HG02981 (cell line): Measurements from ENCODE around the gene AMPD2.
"Not testable (repeated sequence)": the region's sequence is repeated elsewhere in the genome, so short reads cannot be mapped to it uniquely, and the experiment has no call there.

Experiments
- ATAC-seq: cut with Tn5 transposase; IDR thresholded peaks from one replicate; pipeline ENCODE4 v1.9.1; 2021; ENCODE audit warnings: mild to moderate bottlenecking, moderate library complexity; ENCODE audit not compliant: unreplicated experiment

AMPD2 gene

GRCh38 chr1:109649491-109649914 is 29.9 kb downstream of the AMPD2 start:
- no peak for ATAC-seq

GRCh38 chr1:109650609-109651008 is 31.0 kb downstream of the AMPD2 start:
- ATAC-seq, result no peak

- no peak for ATAC-seq
Observed at GRCh38 chr1:109652402-109652801, 32.8 kb downstream of the AMPD2 start.

- ATAC-seq, result no peak
Observed at GRCh38 chr1:109653306-109653705, 33.7 kb downstream of the AMPD2 start.

GRCh38 chr1:109654519-109654918 is 34.9 kb downstream of the AMPD2 start:
- ATAC-seq, result no peak

- ATAC-seq, result peak; percentile 86
Observed at GRCh38 chr1:109655615-109656519, 36.2 kb downstream of the AMPD2 start, which contains the start of gene GSTM4. TSS of gene GSTM4 (plus strand) at chr1:109656099. CDS start at chr1:109656390, 291 bp downstream.

- no peak for ATAC-seq
Observed at GRCh38 chr1:109657395-109657794, 37.8 kb downstream of the AMPD2 start.

- no peak for ATAC-seq
Observed at GRCh38 chr1:109657970-109658369, 38.3 kb downstream of the AMPD2 start.

- ATAC-seq, result no peak
Observed at GRCh38 chr1:109658533-109659042, 39.0 kb downstream of the AMPD2 start.

- ATAC-seq, result no peak
Observed at GRCh38 chr1:109659145-109659544, 39.5 kb downstream of the AMPD2 start.

- no peak for ATAC-seq
Observed at GRCh38 chr1:109659997-109660690, 40.5 kb downstream of the AMPD2 start.

GRCh38 chr1:109660691-109661026 is 41.0 kb downstream of the AMPD2 start:
- not testable (repeated sequence) for ATAC-seq

GRCh38 chr1:109661391-109661790 is 41.8 kb downstream of the AMPD2 start:
- ATAC-seq, result no peak

- no peak for ATAC-seq
Observed at GRCh38 chr1:109664671-109665070, 45.0 kb downstream of the AMPD2 start.

- ATAC-seq, result peak; percentile 87
Observed at GRCh38 chr1:109667452-109668122, 48.0 kb downstream of the AMPD2 start, which contains the start of gene GSTM2. TSS of gene GSTM2 (plus strand) at chr1:109668057. CDS start at chr1:109668116, 59 bp downstream.

- peak; percentile 21 for ATAC-seq
Observed at GRCh38 chr1:109668123-109668775, 48.6 kb downstream of the AMPD2 start.

GRCh38 chr1:109669246-109669948 is 49.8 kb downstream of the AMPD2 start:
- ATAC-seq, result no peak

- ATAC-seq, result not testable (repeated sequence)
Observed at GRCh38 chr1:109669949-109670302, 50.3 kb downstream of the AMPD2 start.

GRCh38 chr1:109671067-109671466 is 51.4 kb downstream of the AMPD2 start:
- no peak for ATAC-seq

- ATAC-seq, result not testable (repeated sequence)
Observed at GRCh38 chr1:109673861-109674260, 54.2 kb downstream of the AMPD2 start.
